CD4-positive, alpha-beta T cell treated with Interferon alpha-2 for 1 hour (primary cell): ENCODE data around the gene AP4E1.
A peak's percentile ranks its signal among the peaks of the same experiment; 100 is the strongest.
"Not testable (repeated sequence)": the region's sequence is repeated elsewhere in the genome, so short reads cannot be mapped to it uniquely, and the experiment has no call there.

Experiments used
- DNase-seq, 2 donors: peaks; one replicate each; pipeline ENCODE4 v3.0.0-alpha.2; 2020 to 2022

The AP4E1 gene

DNA sequence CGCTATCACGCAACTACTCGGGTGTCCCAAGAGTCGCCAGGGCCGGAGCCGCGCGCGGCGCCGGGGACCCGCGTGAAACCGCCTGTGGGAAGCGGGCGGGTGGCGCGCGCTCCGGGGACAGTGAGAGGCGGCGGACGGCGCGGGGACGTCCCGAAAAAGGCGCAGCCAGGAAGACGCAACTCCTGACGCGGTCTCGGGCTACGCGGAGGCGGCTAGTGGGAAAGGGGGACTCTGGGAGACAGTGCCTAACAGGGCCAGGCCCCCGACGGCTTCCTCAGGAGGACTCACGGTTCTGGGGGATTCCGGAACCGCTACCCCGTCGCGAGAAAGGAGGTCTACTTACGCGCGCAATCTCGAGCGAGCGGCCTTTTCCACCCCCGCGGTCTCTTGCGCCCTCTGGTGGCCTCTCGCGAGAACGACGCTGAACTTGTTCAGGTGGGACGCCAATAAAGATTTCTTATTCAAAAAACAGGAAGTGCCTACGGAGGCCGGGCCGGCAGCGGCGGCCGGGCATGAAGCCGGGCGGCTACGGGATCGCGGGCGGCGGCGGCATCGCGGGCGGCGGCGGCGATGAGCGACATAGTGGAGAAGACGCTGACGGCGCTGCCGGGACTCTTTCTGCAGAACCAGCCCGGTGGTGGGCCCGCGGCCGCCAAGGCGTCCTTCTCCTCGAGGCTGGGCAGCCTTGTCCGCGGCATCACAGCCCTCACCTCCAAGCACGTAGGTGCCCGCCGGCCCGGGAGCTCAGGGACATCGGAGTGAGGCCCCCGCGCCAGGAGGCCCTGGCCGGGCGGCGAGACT lies at the start of gene AP4E1:
Gene AP4E1, plus strand, starts transcription at position 475 of the 801 bp plus-strand sequence. Its CDS starts 96 bp downstream, at position 571.
- DNase-seq, result peak; percentile 93 to 97

DNA sequence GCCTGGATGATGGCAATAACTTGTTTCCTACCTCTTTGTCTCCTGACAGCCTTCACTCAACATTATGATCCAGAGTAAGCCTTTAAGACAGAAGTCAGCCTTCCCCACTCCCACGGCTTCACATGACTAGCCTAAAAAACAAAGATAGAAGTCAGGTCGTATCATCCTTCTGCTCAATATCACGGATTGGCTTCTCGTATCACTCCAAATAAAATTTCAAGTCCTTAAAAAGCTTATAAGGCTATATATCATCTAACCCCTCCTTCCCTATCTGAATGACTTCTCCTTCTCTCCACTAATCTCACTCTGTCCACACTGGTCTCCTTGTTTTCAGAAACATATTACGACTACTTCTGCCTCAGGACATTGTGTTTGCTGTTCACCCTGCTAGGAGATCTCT lies 47.7 kb upstream of the AP4E1 start:
- no peak for DNase-seq

DNA sequence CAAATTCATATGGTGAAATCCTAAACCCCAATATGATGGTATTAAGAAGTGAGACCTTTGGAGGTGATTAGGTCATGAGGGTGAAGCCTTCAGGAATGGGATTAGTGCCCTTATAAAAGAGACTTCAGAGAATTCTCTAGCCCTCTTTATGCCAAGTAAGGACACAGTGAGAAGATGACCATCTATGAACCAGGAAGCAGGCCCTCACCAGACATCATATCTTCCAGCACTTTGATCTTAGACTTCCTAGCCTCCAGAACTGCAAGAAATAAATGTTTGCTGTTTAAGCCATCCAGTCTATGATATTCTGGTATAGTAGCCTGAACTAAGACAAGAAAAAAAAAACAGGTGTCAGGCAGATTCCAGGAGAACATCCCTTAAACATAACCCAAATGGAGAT lies 45.9 kb upstream of the AP4E1 start:
- DNase-seq, result no peak

DNA sequence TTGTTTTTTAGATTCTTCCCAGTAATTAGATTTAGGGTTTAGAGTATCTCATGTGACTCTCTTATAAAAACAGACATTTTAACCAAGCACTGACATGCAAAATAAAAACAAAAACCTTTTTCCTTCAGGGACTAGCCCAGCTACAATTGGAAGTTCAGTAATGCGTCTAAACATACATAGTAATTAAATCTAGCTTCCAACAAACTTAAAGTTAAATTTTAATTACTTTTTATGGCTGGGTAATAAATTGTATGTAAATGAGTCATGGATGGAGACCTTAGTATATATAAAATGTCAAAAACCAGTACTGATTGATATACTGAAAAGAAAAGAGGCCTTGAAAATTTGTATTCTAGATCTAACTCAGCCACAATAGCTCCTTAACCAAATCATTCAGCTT lies 43.6 kb upstream of the AP4E1 start:
- DNase-seq, result no peak

DNA sequence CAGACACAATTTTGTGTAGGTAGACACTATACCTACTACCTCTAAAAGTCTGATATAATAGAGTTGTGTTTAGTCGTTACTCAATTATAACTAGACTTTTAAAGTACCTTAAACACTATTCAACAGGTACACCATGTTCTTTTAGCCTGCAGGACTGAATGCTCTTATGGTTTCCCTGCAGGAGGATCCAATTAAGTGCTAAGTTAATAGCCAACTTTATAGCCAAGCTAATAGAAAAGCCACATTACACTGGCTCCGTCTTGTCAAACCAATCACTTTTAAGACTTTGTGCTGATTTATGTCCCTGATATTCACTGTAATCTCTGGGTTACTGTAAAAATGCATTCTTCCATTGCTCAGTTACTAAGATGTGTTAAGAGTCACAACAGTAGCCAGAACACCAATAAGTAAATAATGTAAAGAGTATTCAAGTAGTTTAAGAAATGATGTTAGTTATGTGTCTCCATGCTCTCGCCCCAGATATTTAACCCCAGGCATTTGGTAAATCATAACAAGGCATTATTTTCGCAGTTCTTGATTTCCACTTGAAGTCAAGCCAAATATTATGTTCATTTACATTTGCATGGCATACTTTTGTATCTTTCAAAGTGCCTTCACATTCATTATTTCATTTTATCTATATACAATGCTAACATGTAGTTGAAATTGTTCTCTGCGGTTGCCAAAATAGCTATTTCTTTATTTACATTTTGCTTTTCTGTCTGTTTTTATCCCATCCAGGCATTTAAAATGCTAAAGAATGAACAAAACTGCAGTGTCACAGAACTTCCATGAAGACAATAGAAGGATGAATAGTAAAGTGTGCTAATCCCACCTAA lies 42.7 kb upstream of the AP4E1 start:
- no peak for DNase-seq

DNA sequence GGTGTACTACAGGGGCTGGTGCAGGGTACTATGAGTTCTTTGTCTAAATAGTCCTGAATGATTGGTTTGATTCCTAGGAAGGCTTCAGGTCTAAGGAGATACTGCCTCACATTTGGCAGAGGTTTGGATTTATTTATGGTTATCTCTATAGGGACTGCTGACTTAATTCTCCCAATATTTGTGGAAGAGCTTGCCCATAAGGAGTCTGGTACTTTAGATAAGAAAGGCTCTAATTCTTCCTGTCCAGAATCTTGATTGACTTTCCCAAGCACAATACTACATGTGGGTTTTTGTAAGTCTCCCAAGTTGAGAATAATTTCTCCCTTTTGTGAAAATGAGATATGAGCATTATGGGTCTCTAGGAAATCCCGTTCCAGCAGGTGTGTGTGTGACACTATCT lies 36.7 kb upstream of the AP4E1 start:
- no peak for DNase-seq

DNA sequence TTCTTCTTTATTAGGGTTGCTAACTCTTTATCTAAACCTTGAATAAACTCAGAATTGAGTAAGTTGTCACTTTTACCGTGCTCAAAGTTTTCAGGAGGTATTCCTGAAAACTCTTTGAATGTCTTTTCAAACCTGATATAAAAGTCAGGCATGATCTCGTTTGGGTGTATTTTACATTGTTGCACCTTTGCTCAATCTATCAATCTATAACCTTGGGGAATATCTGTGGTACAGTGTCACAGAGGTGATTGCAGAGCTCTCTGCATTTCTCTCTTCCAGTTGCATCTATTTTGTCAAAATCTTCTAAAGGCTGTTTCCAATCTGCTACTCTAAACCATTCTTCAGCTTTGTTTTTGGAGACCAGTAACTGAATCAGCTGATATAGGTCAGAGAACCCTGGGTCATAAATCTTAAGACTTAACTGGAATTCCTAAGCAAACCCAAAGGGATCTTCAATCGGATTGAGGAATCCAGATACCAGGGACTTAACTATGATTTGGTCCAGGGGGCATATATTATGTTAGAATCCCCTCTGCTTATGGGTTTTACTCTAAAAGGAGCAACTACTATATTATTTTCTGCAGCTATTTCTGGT lies 35.6 kb upstream of the AP4E1 start:
- no peak for DNase-seq

DNA sequence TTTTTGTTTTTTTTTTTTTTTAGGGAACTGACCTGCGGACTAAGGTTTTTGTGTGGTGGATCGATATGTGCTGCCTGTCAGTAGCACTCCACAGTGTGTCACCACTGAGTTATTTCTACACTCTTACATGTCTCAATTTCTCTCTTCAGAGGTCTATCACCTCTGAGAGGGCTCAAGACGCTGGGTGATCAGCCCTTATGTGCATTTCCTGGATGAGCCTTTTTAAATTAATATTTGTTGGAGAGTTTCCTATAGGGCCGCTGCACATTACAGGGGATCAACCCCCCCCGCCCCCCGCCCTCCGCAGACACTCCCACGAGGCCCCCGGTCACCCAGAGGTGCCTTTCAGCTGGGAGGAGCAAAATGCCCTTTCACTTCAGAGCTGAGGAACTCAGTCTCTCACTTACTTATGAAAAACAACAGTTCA lies 34.5 kb upstream of the AP4E1 start:
- no peak for DNase-seq

DNA sequence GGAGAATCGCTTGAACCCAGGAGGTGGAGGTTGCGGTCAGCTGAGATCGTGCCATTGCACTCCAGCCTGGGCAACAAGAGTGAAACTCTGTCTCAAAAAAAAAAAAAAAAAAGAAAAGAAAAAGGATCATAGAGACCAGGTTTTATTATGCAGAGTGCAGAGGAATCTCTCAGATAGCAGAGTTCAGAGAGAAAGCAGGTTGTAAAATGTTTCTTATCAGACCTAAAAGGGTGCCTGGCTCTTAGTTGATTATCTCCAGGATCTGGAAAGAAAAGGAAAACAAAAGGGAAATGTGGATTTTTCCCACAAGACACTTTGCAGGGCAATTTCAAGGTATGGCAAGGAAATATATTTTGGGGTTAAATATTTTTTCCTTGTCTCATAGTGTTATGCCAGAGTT lies 33.2 kb upstream of the AP4E1 start:
- not testable (repeated sequence) for DNase-seq

DNA sequence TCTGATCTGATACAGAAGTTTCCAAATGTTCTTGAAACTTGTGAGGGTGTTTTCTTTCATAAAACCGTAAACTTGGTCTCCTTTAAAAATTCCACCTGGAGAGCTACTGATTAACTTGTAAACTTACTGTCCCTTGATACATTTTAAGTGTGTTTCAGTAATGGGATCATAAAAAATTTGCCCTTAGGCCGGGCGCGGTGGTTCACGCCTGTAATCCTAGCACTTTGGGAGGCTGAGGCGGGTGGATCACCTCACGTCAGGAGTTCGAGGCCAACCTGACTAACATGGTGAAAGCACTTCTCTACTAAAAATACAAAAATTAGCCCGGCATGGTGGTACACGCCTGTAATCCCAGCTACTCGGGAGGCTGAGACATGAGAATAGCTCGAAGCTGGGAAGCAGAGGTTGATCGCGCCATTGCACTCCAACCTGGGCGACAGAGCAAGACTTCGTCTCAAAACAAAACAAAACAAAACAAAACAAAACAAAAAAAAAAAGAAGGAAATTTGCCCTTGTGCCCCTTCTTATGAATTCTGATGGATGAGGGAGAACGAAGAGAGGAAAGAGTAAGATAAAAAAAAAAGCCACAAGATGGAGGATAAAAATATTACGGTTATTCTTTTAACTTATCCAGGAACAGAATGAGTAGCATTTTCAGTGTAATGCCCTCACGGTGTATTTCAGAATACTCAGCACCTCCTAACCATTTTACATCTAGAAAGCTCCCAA lies 32.1 kb upstream of the AP4E1 start:
- DNase-seq, result no peak

DNA sequence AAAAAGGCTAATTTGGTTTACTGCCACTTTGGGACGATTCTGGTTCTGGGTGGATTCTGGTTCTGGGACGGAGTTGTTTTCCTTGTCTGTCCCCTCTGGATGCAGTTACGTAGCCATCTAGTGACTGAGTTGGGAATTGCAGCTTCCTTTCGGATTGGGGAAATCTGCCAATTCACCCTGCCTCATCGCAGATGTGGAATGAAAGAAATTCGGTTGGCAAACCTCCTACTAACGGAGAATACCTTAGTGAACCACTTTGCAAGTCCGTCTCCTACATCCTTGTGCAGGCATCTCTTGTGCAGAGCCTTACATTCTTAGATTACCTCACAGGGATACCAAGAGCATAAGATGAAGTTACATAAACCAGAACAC lies 31.5 kb upstream of the AP4E1 start:
- peak; percentile 66 to 80 for DNase-seq

DNA sequence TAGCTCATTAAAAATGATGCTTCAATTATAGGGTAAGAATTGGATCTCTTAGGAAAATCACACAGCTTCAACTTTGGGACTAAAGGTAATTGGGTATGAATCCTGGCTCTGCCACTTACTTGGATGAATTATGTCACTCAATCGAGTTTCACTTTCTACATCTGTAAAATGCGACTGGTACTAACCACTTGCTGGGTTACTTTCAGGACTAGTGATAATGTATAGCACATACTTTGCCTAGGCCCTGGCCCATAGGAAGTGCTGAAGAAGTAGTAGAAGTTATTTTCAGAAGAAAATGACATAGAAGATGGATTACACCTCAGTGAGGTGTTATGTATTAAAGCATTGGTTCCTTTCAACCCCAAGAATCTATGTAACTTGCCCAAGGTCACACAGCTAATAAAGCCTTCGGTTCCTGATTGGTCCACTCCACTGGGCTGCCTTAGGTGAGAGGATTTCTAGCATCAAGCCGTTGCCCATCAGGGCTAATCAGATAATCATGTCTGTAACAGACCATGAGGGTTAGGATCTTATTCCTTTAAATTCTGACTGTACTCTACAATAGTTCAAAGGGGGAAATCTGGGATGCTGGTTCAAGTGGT lies 29.4 kb upstream of the AP4E1 start:
- peak in 1 of 2 donors; percentile 13 for DNase-seq

DNA sequence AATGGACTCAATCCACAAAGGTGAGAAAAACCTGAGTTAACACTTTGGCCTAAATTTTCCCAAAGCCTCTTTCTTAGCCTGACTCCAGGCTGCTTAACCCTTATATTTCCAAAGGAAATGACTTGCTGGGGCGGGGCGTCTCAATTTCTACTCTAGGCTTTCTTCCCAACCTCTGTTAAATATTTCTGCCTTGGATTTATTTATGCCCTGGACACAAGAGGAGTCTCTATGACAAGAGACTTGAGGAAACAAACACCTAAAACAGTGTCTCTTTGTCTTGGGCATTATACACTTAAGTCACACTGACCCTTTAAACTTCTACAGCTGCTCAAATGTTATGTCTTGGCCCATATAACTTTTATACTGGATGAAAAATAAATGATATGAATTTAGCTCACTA lies 28.3 kb upstream of the AP4E1 start:
- DNase-seq, result no peak

DNA sequence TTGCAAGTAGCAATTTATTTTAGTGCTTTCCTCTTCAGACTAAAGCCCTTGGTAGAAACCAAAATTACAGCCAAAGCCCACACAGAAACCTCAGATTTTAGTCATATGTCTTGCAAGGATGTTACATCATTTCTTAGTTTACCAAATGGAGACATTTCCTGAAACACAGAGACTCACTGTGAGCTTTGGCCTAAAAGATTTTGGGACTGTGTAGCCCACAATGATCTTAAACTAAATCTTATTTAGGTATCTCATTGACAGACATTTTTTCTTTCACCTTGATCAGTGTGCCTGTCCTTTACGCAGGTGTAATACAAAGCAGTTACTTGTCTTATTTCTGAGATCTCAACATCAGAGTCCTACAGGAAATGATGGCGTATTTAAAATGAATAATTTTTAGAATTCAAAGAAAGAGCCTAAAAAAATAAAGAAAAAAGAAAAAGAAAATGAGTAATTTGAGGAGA lies 27.8 kb upstream of the AP4E1 start:
- no peak for DNase-seq

DNA sequence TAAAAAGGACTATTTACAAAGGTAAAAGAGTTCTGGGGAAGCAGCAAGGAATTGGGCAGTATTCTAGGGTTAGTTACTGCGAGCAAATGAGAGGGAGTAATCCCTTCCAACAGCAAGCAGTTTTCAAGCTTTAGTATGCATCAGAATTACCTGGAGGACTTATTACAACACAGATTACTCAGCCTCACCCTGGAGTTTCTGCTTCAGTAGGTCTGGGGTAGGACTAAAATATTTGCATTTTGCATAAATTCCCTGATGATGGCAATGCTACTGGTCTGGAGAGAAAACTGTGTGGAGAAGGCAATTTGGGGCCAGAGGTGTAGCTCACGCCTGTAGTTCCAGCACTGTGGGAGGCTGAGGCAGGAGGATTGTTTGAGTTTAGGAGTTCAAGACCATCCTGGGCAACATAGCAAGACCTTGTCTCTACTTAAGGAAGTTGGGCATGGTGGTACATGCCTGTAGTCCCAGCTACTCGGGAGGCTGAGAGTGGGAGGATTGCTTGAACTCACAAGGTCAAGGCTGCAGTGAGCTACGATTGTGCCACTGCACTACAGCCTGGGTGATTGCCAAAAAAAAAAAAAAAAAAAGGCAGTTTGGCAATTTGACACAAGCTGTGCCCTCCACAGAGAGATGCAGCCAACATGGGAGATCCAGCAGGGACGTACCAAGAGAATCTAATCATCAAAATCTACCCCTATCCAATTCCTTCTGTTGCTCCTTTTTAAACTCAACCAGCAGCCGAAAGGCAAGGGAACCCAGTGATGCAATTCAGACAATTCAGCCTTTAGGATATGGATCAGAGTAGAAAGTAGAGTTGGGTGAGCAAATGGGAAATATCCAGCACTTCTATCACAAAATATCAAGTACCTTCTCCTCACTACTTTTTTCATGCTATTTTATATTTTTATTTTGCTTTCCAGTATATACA lies 27.1 kb upstream of the AP4E1 start:
- DNase-seq, result no peak

DNA sequence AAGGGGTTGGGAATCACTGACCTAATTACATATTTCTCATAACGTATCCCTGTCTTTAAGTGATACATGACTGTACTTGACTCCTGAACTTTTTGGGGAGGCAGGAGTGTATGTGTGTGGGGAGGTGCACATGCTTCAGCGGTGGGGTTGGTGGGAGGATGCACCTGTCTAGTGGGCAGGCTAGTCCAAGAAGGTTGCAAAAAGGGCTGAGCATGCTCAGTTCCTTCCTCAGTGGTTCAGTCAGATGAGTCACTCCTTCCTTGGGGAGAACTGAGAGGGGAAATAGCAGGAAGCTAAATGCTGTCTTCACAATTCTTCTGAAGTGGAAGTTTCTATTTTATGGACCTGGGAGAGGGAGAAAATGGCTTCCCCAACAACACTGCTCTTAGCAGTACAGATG lies 24.6 kb upstream of the AP4E1 start:
- no peak for DNase-seq

DNA sequence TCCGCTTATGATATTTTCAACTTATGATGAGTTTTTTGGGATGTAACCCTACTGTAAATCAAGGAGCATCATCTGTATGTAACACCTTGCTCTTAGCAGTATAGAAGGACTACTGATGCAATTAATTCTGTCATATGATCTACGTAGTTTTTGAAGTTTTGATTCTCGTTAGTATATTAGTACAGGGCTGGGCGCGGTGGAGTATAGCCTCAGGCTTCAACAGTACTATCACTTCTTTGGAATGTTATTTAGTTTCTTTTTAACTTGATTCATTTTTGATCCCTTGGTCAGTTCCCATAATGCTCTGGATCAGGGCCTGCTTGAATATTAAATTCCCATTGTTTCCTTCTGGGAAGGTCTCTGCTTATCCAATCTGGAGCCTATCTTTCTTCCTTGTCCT lies 23.9 kb upstream of the AP4E1 start:
- DNase-seq, result no peak

DNA sequence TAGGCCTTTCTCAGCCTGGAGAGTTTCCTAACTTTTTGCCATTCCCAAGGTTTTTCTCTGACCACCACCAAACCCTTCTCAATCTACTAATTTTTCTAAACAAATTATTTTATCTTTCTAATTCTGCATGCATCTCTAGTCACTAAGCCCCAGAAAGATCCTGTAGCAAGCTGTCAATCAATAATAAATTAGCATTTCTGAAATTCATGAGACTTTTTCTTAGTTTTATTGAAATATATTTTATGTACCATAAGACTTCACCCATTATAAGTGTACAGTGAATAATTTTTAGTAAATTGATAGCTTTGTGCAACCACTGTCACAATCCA lies 22.4 kb upstream of the AP4E1 start:
- DNase-seq, result no peak

DNA sequence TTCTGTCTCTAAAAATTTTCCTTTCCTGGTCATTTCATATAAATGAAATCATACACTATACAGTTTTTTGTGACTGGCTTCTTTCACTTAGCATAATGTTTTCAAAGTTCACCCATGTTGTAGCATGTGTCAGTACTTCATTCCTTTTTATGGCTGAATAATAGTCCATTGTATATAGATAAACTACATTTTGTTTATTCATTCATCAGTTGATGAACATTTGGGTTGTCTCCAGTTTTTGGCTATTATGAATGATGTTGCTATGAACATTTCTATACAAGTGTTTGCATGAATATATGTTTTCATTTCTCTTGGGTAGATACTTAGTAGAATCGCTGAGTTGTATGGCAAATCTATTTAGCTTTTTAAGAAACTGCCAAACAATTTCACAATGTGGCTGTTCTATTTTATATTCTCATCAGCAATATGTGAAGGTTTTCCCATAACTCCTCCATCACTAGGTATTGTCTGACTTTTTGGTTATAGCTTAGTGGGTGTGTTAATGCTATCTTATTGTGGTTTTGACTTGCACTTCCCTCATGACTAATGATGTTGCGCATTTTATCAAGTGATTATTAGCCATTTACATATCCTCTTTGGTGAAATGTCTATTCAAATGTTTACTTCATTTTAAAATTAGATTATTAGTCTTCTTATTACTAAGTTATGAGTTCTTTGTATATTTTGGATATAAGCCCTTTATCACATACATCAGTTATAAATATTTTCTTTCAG lies 21.7 kb upstream of the AP4E1 start:
- no peak for DNase-seq

DNA sequence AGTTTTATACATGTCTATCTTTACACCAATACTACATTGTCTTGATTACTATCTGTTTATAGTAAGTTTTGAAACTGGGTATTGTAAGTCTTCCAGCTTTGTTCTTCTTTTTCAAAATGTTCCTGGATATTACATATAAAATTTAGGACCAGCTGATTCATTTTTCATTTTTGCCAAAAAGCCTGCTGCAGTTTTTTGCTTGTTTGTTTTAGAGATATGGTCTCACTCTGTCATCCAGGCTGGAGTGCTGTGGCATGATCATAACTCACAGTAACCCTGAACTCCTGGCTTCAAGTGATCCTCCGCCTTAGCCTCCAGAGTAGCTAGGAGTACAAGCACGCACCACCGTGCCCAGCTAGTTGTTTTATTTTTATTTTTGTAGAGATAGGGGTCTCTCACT lies 20.4 kb upstream of the AP4E1 start:
- DNase-seq, result no peak

DNA sequence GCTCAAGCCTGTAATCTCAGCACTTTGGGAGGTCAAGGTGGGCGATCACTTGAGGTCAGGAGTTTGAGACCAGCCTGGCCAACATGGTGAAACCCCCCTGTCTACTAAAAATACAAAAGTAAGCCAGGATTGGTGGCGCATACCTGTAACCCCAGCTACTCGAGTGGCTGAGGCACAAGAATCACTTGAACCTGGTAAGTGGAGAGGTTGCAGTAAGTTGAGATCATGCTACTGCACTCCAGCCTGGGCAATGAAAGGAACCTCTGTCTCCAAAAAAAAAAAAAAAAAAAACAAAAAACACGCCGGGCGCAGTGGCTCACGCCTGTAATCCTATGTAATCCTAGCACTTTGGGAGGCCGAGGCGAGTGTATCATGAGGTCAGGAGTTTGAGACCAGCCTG lies 18.9 kb upstream of the AP4E1 start:
- no peak for DNase-seq
